Right atrium auricular region (tissue), 2 donors: ENCODE measurements around the gene CBLB. TPM values are rescaled to one million over a fixed set of nuclear protein-coding genes. Genes with fewer than 3 reads are reported as not detected.
A peak's percentile ranks its signal among the peaks of the same experiment; 100 is the strongest.

Experiments
- DNase-seq: peaks from one replicate; pipeline ENCODE4 v3.0.0-alpha.2; 2019; ENCODE audit warnings: low spot score
- H3K27ac ChIP-seq, 2 donors: fragments of 200-600 bp; sonication (generic); 1 replicate in 1 of 2; 2 replicates in 1 of 2; pipeline ENCODE4 v1.5.1; 2016 to 2019
- H3K27me3 ChIP-seq, 2 donors: fragments of 200-600 bp; sonication (generic); one replicate each; pipeline versions ENCODE4 v1.5.1 to v1.6.0; 2017 to 2019
- H3K36me3 ChIP-seq: fragments of 200-600 bp; sonication (generic); one replicate; pipeline ENCODE4 v1.5.1; 2016
- H3K4me1 ChIP-seq, 2 donors: fragments of 200-600 bp; sonication (generic); one replicate each; pipeline versions ENCODE4 v1.5.1 to v1.6.0; 2017 to 2019
- H3K4me3 ChIP-seq, 2 donors: fragments of 200-600 bp; sonication (generic); 1 replicate in 1 of 2; 2 replicates in 1 of 2; pipeline ENCODE4 v1.5.1; 2017 to 2019; ENCODE audit warnings: mild to moderate bottlenecking in 1 of 2, moderate library complexity in 1 of 2
- H3K9me3 ChIP-seq, 2 donors: fragments of 200-600 bp; sonication (generic); one replicate each; pipeline ENCODE4 v1.5.1; 2019
- CTCF ChIP-seq, 2 donors: fragments of 200-600 bp; sonication (generic); IDR thresholded peaks; one replicate each; pipeline ENCODE4 v1.5.1; 2019; ENCODE audit warnings: antibody characterized with exemption in 2 of 2
- total RNA-seq, 2 donors: library from RNA; depleted of rRNA; stranded (reverse); fragments of >200 nt; gene quantifications; one replicate each; pipeline ENCODE4 v1.1.0, GENCODE V29; 2016

The CBLB gene
- total RNA-seq, 2 donors from 2014 or later: 24.6 to 27.3 TPM

- Histone ChIP-seq H3K9me3 (peaks cover 0 to 10% of the 10 kb centered on the region in 2 donors), H3K4me3 (no peak overlapping the region), H3K27ac (no peak overlapping the region), H3K36me3 (peaks cover 32% of the 10 kb centered on the region), H3K4me1 (peaks cover 0 to 5% of the 10 kb centered on the region in 2 donors), H3K27me3 (no peaks in the 10 kb centered on the region)
- TF ChIP-seq CTCF (IDR thresholded peaks at IDR 0.05): no peak
- DNase-seq: no peak
Observed at GRCh38 chr3:105758451-105758850, 110.4 kb downstream of the CBLB start.

GRCh38 chr3:105755121-105755886, 113.5 kb downstream of the CBLB start:
- no peak for DNase-seq
- peaks cover 0 to 17% of the 10 kb centered on the region in 2 donors for H3K4me1 ChIP-seq
- no peaks in the 10 kb centered on the region for H3K27me3 ChIP-seq
- TF ChIP-seq CTCF (IDR thresholded peaks at IDR 0.05): no peak
- H3K9me3 ChIP-seq: no peaks in the 10 kb centered on the region
- no peak overlapping the region for H3K4me3 ChIP-seq
- peaks cover 14% of the 10 kb centered on the region for H3K36me3 ChIP-seq
- H3K27ac ChIP-seq: no peak overlapping the region

GRCh38 chr3:105752791-105753415, 115.9 kb downstream of the CBLB start:
- Histone ChIP-seq H3K27me3 (no peaks in the 10 kb centered on the region), H3K36me3 (no peaks in the 10 kb centered on the region), H3K9me3 (no peaks in the 10 kb centered on the region), H3K4me1 (peaks cover 0 to 26% of the 10 kb centered on the region in 2 donors), H3K27ac (no peak overlapping the region), H3K4me3 (no peak overlapping the region)
- no peak for TF ChIP-seq CTCF (IDR thresholded peaks at IDR 0.05)
- no peak for DNase-seq

DNA sequence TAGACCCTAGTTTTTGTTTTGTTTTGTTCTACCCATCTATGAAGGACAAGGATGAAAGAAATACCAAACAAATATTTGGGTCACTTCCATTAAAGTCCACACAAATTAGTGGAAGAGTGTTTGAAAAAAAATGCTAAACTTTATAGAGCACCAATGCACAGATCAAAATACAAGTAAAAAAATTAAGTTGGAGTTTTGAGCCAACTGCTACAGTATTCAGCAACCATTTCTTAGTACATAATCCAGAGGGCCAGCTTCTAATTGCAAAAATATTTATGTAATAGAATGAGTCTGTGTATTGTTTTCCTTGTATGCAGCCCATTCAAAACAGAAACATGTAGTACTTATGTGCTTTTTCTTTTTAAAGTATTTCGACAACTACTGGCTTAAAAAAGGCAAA, 121.1 kb downstream of the CBLB start:
- H3K4me3 ChIP-seq: no peak overlapping the region
- no peak for TF ChIP-seq CTCF (IDR thresholded peaks at IDR 0.05)
- DNase-seq: no peak
- peak overlapping the region; percentile 23 to 45 for H3K27ac ChIP-seq
- no peaks in the 10 kb centered on the region for H3K27me3 ChIP-seq
- peaks cover 0 to 33% of the 10 kb centered on the region in 2 donors for H3K4me1 ChIP-seq
- H3K36me3 ChIP-seq: peaks cover 16% of the 10 kb centered on the region
- no peaks in the 10 kb centered on the region for H3K9me3 ChIP-seq

DNA sequence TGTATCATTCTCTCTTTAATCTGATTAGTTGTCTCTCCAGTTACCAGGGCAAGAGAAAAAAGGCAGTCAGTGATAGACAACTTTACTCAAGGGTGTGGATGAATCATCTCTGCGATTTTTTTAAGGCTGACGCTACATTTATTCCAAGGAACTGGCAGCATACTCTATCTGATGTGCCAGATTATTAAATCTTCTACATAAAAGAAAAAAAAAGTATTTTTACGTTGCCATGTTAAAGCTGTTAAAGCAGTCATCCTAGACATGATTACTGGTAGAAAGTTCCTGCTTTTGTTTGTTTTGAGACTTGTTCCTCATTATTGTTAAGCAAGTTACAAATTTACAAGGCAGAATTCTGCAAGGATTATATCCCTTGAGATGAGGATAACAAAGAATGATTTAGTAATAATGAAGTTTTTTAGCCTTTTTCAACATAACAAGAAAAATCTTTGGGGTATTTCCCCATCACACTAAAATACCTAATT, 121.7 kb downstream of the CBLB start:
- H3K27ac ChIP-seq: peak overlapping the region; percentile 23 to 45
- TF ChIP-seq CTCF (IDR thresholded peaks at IDR 0.05): no peak
- H3K9me3 ChIP-seq: no peaks in the 10 kb centered on the region
- no peak overlapping the region for H3K4me3 ChIP-seq
- DNase-seq: no peak
- peaks cover 0 to 28% of the 10 kb centered on the region in 2 donors for H3K4me1 ChIP-seq
- H3K36me3 ChIP-seq: peaks cover 16% of the 10 kb centered on the region
- H3K27me3 ChIP-seq: no peaks in the 10 kb centered on the region
